Mucosa of descending colon (tissue), 3 donors: Measurements from ENCODE around the gene ATRX. TPM values are rescaled to one million over a fixed set of nuclear protein-coding genes. Genes with fewer than 3 reads are reported as not detected.
"Not testable (repeated sequence)": the region's sequence is repeated elsewhere in the genome, so short reads cannot be mapped to it uniquely, and the experiment has no call there.

Experiments used
- ATAC-seq: fragments of 200-7000 bp; cut with Tn5 transposase; one replicate; pipeline ENCODE4 v1.9.1; 2020; ENCODE audit warnings: mild to moderate bottlenecking, moderate library complexity
- DNase-seq, 3 donors: peaks; one replicate each; pipeline ENCODE4 v3.0.0-alpha.2; 2020
- H3K36me3 ChIP-seq: fragments of 200-600 bp; one replicate; pipeline ENCODE4 v1.8.0; 2021; ENCODE audit warnings: low read depth, mild to moderate bottlenecking
- H3K4me1 ChIP-seq: fragments of 200-600 bp; one replicate; pipeline ENCODE4 v1.8.0; 2021; ENCODE audit warnings: low read depth, mild to moderate bottlenecking
- H3K4me3 ChIP-seq: fragments of 200-600 bp; one replicate; pipeline ENCODE4 v1.8.0; 2021; ENCODE audit warnings: mild to moderate bottlenecking
- H3K9me3 ChIP-seq: fragments of 200-600 bp; one replicate; pipeline ENCODE4 v1.8.0; 2021; ENCODE audit warnings: mild to moderate bottlenecking
- intact Hi-C, 2 donors: fragments of 100-400 bp; cut with DNase I in 1 of 2; cut with micrococcal nuclease in 1 of 2; formaldehyde crosslinking; loops; one replicate each; pipeline versions ENCODE4 v1.11.0 to v1.11.1; 2022; cut with DNase I, micrococcal nuclease
- total RNA-seq, 3 donors: library from RNA; stranded (reverse); fragmentation: NEBNext Ultra II Directional in 2 of 3; extraction: Animal tissue kit (Norgen Biotek cat#: 25700) in 2 of 3; gene quantifications; one replicate each; pipeline versions ENCODE4 v1.2.1 to v1.2.4, GENCODE V29; 2021 to 2023
- TF ChIP-seq, protein P1 (sequence below): fragments of 200-600 bp; IDR thresholded peaks from one replicate; pipeline ENCODE4 v1.8.0; 2022; ENCODE audit warnings: antibody characterized with exemption, mild to moderate bottlenecking
- donor health status: DM: no; HTN: no; CAD: no; lungs with moderate emphysema.
- donor health status: DM: no; HTN: no; CAD: no.
- donor health status: DM: no; HTN: yes; CAD: no.

Gene ATRX
- total RNA-seq, 3 donors from 2014 or later = 47.9 to 108 (median 64.1) TPM

DNA sequence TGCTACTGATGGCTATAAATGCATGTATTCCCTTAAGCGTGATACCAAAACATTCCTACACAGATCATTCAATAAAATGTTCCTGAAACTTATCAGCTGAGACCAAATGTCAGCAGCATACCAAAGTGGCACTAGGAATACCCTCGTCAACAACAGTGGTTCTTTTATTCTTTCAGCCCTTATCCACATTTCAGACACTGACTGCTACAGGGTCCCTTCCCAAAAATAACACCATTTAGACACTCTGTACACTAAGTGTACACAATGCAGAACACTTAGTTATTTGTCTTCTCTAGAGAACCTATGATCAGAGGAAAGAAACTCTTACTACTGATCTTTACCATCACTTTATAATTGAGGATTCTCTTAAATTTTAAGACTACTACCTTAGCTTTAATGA, 94.1 kb downstream of the ATRX start:
- no peaks in the 10 kb centered on the region for H3K9me3 ChIP-seq
- TF ChIP-seq, protein P1, sequence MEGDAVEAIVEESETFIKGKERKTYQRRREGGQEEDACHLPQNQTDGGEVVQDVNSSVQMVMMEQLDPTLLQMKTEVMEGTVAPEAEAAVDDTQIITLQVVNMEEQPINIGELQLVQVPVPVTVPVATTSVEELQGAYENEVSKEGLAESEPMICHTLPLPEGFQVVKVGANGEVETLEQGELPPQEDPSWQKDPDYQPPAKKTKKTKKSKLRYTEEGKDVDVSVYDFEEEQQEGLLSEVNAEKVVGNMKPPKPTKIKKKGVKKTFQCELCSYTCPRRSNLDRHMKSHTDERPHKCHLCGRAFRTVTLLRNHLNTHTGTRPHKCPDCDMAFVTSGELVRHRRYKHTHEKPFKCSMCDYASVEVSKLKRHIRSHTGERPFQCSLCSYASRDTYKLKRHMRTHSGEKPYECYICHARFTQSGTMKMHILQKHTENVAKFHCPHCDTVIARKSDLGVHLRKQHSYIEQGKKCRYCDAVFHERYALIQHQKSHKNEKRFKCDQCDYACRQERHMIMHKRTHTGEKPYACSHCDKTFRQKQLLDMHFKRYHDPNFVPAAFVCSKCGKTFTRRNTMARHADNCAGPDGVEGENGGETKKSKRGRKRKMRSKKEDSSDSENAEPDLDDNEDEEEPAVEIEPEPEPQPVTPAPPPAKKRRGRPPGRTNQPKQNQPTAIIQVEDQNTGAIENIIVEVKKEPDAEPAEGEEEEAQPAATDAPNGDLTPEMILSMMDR = no peak
- no peaks in the 10 kb centered on the region for H3K36me3 ChIP-seq
- DNase-seq (no peak), ATAC-seq (no peak)
- intact Hi-C loops = no loop called here
- H3K4me1 ChIP-seq = no peaks in the 10 kb centered on the region
- no peak overlapping the region for H3K4me3 ChIP-seq

DNA sequence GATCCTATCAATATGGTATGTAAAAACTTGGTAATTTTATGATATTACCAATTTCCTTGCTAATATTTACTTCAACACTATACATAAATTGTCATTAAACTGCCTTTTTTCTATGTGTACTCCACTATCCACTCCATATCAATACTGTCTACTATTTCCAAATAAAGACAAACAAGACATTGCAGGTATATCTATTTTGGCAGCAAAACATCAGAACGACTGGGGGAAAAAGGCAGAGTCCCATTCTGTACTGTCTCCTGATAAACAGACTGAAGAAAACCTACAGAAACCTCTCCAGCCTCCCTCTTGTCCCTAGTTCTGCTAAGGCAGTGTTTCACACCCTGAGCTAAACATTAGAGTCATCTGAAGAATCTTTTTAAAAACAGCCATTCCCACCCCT, 96.6 kb downstream of the ATRX start:
- Histone ChIP-seq H3K4me3 (no peak overlapping the region), H3K36me3 (no peaks in the 10 kb centered on the region), H3K4me1 (no peaks in the 10 kb centered on the region), H3K9me3 (no peaks in the 10 kb centered on the region)
- DNase-seq = no peak
- TF ChIP-seq, protein P1 = no peak
- intact Hi-C loops = no loop called here
- no peak for ATAC-seq

DNA sequence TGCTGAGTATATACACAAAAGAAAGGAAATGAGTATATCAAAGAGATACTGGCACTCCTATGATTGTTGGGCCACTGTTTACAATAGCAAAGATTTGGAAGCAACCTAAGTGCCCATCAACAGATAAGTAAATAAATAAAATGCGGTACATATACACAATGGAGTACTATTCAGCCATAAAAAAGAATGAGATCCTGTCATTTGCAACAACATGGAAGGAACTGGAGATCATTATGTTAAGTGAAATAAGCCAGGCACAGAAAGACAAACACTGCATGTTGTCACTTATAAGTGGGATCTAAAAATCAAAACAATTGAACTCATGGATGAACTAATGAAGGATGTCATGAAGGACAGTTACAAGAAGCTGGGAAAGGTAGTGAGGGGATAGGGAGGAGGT, 100.3 kb downstream of the ATRX start:
- ATAC-seq, DNase-seq, H3K36me3 ChIP-seq, H3K4me3 ChIP-seq, intact Hi-C loops, H3K4me1 ChIP-seq, H3K9me3 ChIP-seq: not testable (repeated sequence)

DNA sequence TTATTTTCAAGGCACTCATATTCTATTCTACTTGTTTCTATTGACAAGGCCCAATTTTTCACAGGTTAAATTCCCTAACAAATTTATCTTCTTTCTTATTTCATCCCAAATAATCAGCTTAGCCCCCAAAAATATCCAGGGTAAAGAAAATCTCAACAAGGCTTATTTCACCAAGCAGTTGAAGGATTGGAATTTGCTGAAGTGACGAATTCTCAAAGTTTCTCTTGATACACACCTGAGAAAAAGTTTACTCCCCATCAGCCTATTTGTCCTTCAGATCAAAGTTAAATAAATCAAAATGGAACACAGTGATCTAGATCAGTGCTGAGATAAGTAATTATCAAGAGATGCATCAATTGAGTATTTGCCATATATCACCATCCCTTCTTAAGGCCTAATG, 106.9 kb downstream of the ATRX start:
- Histone ChIP-seq H3K4me3 (no peak overlapping the region), H3K9me3 (no peaks in the 10 kb centered on the region), H3K36me3 (no peaks in the 10 kb centered on the region), H3K4me1 (no peaks in the 10 kb centered on the region)
- no peak for DNase-seq
- TF ChIP-seq, protein P1 = no peak
- intact Hi-C loops = no loop called here
- ATAC-seq = no peak

DNA sequence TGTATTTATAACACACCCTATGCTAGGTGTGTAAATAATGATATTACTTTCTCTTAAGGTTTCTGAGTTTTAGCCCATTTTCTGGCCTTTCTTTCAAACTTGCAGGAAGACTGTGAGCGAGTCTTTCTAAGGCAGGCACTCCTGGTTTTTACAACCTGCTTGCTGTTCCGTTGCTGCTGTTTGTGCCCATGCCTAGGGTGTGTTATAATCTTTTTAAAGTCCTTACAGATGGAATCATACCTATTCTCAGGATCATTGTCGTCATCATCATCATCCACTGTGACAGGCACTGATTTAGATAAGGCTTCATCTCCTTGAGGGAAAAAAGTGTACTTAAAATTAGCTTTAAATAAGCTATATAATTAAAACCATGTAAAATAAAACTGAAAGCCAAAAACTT, 110.0 kb downstream of the ATRX start:
- H3K4me1 ChIP-seq = no peaks in the 10 kb centered on the region
- no peak overlapping the region for H3K4me3 ChIP-seq
- H3K36me3 ChIP-seq = no peaks in the 10 kb centered on the region
- TF ChIP-seq, protein P1 = no peak
- ATAC-seq = no peak
- H3K9me3 ChIP-seq = no peaks in the 10 kb centered on the region
- no peak for DNase-seq
- intact Hi-C loops = no loop called here

DNA sequence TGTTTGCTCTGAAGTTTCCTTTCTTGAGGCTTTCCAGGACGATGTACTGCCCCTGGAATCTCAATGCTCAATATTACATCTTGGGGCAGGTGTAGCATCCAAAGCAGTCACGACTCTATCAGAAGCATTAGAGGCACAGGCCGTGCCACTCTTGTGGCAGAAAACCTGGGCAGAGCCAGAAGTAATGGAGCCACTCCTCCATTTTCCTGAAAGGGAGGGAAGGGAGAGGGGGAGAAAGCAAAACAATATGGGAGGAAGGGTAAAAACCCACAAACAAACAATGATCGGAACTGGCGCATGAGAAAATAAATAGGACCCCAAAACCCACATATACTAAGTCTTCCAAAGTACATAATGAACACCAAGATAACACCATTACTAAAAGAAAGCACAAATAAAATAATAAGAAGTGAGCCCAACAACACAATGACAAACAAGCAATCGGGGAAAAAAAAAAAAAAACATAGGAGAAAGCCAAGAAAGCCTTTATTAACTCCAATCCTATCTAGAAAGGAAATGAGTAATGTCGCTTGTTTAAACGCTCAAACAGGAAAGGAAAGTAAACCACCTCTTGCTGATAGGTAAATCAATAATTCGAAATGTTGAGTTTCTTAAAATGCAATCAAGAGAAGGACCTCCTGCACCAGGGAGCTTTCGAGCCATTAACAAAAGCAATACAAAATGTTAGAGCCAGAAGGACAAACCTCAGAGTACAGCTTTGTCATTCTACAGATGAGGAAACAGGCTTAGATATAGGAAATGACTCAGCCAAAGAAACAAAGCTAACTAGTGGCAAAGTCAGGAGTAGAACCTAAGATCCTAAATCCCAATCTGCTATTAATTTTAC, 117.4 kb downstream of the ATRX start:
- Histone ChIP-seq H3K9me3 (no peaks in the 10 kb centered on the region), H3K36me3 (no peaks in the 10 kb centered on the region), H3K4me1 (no peaks in the 10 kb centered on the region), H3K4me3 (no peak overlapping the region)
- DNase-seq (no peak), ATAC-seq (no peak)
- TF ChIP-seq, protein P1 = no peak
- intact Hi-C loops = no loop called here
